Gastroesophageal sphincter (tissue), 3 donors: ENCODE measurements around the gene KIAA1958.

Experiments used
- CTCF ChIP-seq, 4 experiments: fragments of 200-600 bp in 2 of 4; fragments of 450-650 bp in 2 of 4; sonication (generic) in 1 of 4; IDR thresholded peaks; one replicate each; pipeline ENCODE4 v1.5.1; 2017 to 2019; ENCODE audit warnings: antibody characterized with exemption in 4 of 4, mild to moderate bottlenecking in 2 of 4, moderate library complexity in 2 of 4
- POLR2A ChIP-seq, 2 donors: fragments of 450-650 bp; IDR thresholded peaks; one replicate each; pipeline ENCODE4 v1.6.1; 2017; ENCODE audit warnings: antibody characterized with exemption in 2 of 2, mild to moderate bottlenecking in 2 of 2, moderate library complexity in 1 of 2
- POLR2AphosphoS5 ChIP-seq: sonication (generic); formaldehyde crosslinking; IDR thresholded peaks from one replicate; pipeline ENCODE4 v1.6.1; 2017; ENCODE audit warnings: antibody characterized with exemption

- no peak for TF ChIP-seq CTCF (IDR thresholded peaks at IDR 0.05)
- TF ChIP-seq POLR2AphosphoS5: no peak
- TF ChIP-seq POLR2A (IDR thresholded peaks at IDR 0.05): no peak
Observed at GRCh38 chr9:112620388-112620787, 133.8 kb downstream of the KIAA1958 start.
